RWPE2 (cell line): ENCODE data around the gene ACBD7.

Source experiments
- ATAC-seq: fragments of 200-7000 bp; cut with Tn5 transposase; 3 replicates; pipeline ENCODE4 v1.9.1; 2021; ENCODE audit warnings: low read depth
- DNase-seq: peaks from one replicate; pipeline ENCODE4 v3.0.0-alpha.2; 2020; ENCODE audit warnings: low spot score
- H3K27ac ChIP-seq: fragments of 450-650 bp; 2 replicates; pipeline ENCODE4 v1.5.1; 2017; ENCODE audit warnings: mild to moderate bottlenecking; ENCODE audit not compliant: poor library complexity, severe bottlenecking
- H3K27me3 ChIP-seq: fragments of 250-450 bp; sonication (Bioruptor Pico); 2 replicates; pipeline ENCODE4 v1.5.1; 2021; ENCODE audit warnings: mild to moderate bottlenecking, moderate library complexity; ENCODE audit not compliant: insufficient read depth, poor library complexity, severe bottlenecking
- H3K36me3 ChIP-seq: fragments of 250-450 bp; sonication (Bioruptor Pico); 2 replicates; pipeline ENCODE4 v1.5.1; 2020; ENCODE audit warnings: low read depth, mild to moderate bottlenecking, moderate library complexity
- H3K4me1 ChIP-seq: fragments of 250-450 bp; sonication (Bioruptor Pico); 2 replicates; pipeline ENCODE4 v1.5.1; 2021; ENCODE audit warnings: mild to moderate bottlenecking, moderate library complexity; ENCODE audit not compliant: insufficient read depth, poor library complexity, severe bottlenecking
- H3K4me3 ChIP-seq: fragments of 250-450 bp; sonication (Bioruptor Pico); 2 replicates; pipeline ENCODE4 v1.5.1; 2021; ENCODE audit warnings: mild to moderate bottlenecking, moderate library complexity; ENCODE audit not compliant: severe bottlenecking
- H3K9me3 ChIP-seq: fragments of 250-450 bp; sonication (Bioruptor Pico); 2 replicates; pipeline ENCODE4 v1.5.1; 2021; ENCODE audit warnings: mild to moderate bottlenecking, moderate library complexity; ENCODE audit not compliant: severe bottlenecking
- TF ChIP-seq, protein P1 (sequence below): fragments of 450-650 bp; IDR thresholded peaks from one replicate; pipeline ENCODE4 v1.5.1; 2017; ENCODE audit warnings: mild to moderate bottlenecking, moderate library complexity; ENCODE audit not compliant: poor library complexity, severe bottlenecking

ACBD7 gene

DNA sequence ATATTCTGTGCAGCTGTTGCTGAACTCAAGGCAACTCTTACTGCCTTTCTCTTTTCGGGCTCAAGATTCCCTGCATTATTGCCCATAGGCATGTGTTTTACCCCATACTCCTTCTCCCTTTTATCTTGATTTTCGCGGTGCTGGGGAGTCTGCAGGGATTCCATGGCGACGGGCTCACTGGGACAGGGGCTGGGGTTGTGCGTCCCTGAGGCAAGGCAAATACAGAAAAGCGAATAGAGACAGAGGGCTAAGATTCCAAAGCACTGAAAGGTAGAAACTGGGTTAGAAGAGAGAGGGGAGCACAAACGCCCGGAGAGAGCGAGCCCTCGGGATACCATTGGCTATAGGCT lies 8.1 kb upstream of the ACBD7 start:
- peak overlapping the region; percentile 91 for H3K27ac ChIP-seq
- peak; percentile 29; the same call in 2 of the 3 replicates for ATAC-seq
- TF ChIP-seq, protein P1, sequence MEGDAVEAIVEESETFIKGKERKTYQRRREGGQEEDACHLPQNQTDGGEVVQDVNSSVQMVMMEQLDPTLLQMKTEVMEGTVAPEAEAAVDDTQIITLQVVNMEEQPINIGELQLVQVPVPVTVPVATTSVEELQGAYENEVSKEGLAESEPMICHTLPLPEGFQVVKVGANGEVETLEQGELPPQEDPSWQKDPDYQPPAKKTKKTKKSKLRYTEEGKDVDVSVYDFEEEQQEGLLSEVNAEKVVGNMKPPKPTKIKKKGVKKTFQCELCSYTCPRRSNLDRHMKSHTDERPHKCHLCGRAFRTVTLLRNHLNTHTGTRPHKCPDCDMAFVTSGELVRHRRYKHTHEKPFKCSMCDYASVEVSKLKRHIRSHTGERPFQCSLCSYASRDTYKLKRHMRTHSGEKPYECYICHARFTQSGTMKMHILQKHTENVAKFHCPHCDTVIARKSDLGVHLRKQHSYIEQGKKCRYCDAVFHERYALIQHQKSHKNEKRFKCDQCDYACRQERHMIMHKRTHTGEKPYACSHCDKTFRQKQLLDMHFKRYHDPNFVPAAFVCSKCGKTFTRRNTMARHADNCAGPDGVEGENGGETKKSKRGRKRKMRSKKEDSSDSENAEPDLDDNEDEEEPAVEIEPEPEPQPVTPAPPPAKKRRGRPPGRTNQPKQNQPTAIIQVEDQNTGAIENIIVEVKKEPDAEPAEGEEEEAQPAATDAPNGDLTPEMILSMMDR = no peak

DNA sequence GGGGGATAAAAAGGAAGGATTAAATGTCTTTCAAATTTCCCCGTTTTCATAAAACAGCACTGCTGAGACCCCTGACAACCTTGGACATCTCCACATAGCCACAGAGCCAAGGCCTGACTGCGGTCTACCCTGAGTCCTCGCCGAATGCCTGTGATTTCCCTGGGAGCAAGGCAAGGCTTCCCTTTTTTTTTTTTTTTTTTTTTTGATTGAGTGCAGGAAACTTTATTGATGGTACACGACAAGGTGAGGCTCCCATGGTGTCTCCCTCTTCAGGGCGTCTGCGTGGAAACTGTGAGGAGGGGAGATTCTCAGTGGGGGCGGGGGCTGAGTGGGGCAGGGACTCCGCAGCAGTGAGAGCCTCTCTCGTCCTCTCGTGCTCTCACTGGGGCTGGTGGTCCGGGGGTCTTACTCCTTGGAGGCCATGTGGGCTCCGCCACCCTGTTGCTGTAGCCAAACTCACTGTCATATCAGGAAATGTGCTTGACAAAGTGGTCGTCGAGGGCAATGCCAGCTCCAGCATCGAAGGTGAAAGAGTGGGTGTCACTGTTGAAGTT lies 4.4 kb upstream of the ACBD7 start:
- DNase-seq (no peak), ATAC-seq (no peak)
- TF ChIP-seq, protein P1 = no peak
- Histone ChIP-seq H3K9me3 (no peaks in the 10 kb centered on the region), H3K4me1 (peaks cover 3% of the 10 kb centered on the region), H3K27me3 (no peaks in the 10 kb centered on the region), H3K36me3 (no peaks in the 10 kb centered on the region), H3K4me3 (no peak overlapping the region), H3K27ac (no peak overlapping the region)

More for the DNA sequence above, 8.1 kb upstream of the ACBD7 start:
- DNase-seq = no peak
- H3K4me3 ChIP-seq = peak overlapping the region; percentile 65
- H3K4me1 ChIP-seq = peaks cover 8% of the 10 kb centered on the region
- no peaks in the 10 kb centered on the region for H3K9me3 ChIP-seq
- peaks cover 22% of the 10 kb centered on the region for H3K36me3 ChIP-seq
- no peaks in the 10 kb centered on the region for H3K27me3 ChIP-seq

DNA sequence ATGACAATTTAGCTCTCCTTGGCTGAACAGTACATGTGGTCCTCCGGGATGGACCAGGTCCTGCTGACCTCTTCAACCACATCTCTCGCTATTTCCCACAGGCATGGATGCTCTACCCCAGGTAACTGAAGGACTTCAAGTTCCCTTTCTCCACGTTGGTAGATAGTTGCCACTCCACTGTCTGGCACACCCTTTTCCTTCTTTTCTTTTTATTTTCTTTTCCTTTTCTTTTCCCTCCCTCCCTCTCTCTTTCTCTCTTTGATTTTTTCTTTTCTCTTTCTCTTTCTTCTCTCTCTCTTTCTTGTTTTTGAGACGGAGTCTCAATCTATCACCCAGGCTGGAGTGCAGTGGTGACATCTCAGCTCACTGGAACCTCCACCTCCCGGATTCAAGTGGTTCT lies 2.8 kb upstream of the ACBD7 start:
- Histone ChIP-seq H3K4me1 (peaks cover 3% of the 10 kb centered on the region), H3K27ac (no peak overlapping the region), H3K9me3 (no peaks in the 10 kb centered on the region), H3K4me3 (no peak overlapping the region), H3K27me3 (no peaks in the 10 kb centered on the region), H3K36me3 (no peaks in the 10 kb centered on the region)
- DNase-seq (no peak), ATAC-seq (no peak)
- TF ChIP-seq, protein P1 = no peak

DNA sequence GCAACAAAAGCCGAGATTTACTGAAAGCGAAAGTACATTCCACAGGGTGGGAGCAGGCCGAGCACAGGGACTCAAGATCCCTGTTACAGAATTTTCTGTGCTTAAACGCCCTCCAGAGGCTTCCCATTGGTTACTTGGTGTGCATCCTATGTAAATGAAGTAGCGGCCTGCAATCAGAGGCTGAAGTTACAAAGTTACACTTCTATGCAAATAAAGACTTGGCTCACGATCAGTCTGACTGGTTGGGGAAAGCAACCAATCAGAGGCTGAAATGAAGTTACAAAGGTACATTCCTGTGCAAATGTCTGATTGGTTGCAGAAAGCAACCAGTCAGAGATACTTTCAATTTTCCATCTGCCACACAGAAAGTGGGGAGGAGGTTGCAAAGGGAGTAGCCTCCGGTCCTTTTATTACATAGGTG lies 4.1 kb downstream of the ACBD7 start:
- Histone ChIP-seq H3K4me1 (peaks cover 8% of the 10 kb centered on the region), H3K4me3 (peak overlapping the region; percentile 41), H3K36me3 (no peaks in the 10 kb centered on the region), H3K9me3 (no peaks in the 10 kb centered on the region), H3K27me3 (no peaks in the 10 kb centered on the region), H3K27ac (peak overlapping the region; percentile 70)
- peak; percentile 74 for DNase-seq
- peak; percentile 85 for ATAC-seq
- TF ChIP-seq, protein P1 = peak; percentile 34

DNA sequence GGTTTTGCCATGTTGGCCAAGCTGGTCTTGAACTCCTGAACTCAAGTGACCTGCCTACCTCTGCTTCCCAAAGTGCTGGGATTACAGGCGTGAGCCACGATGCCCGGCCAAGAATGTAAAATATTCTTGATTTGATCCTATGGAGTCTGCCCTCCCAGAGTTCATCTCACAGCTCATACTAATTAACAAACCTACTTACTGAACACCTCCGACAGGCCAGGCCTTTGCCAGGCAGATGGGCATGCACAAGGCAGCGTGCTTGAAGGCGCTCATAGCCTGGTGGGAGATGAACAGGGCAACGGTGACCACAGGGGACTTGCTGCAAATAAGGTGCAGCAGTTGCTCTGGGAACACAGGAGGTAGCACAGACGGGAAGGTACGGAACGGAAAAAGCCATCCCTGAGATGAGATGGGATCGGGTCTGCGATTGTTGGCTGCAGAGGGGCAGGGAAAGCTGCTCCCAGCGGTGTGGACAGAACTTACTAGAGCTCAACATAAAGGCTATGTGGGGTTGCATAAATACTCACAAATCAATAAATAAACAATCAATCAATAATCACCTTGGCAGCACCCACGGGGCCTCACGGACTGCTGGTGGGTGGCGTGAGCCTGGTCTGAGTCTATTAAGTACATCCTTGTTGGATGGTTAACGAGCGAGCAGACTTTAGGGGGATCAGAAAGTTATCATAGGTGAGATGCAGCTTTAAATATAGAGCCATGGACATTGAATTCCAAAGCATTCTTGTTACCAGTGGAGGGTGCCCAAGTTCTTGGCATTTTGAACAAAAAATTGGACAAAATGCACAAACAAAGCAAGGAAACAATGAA lies 4.7 kb downstream of the ACBD7 start:
- Histone ChIP-seq H3K27ac (peak overlapping the region; percentile 70), H3K4me1 (peaks cover 6% of the 10 kb centered on the region), H3K9me3 (no peaks in the 10 kb centered on the region), H3K4me3 (peak overlapping the region; percentile 41), H3K27me3 (no peaks in the 10 kb centered on the region), H3K36me3 (no peaks in the 10 kb centered on the region)
- TF ChIP-seq, protein P1 = no peak
- no peak for DNase-seq
- peak; percentile 1; the same call in 1 of the 3 replicates for ATAC-seq
